GM18526 (cell line): Measurements from ENCODE around the gene ASPSCR1.

Experiments used
- POLR2A ChIP-seq: IDR thresholded peaks from 3 replicates; pipeline ENCODE4 v1.6.1; 2011; ENCODE audit not compliant: insufficient read length; ENCODE audit errors: extremely low read depth

ASPSCR1 gene

GRCh38 chr17:81980707-81981343 is 3.4 kb downstream of the ASPSCR1 start:
- TF ChIP-seq POLR2A = no peak

- TF ChIP-seq POLR2A = no peak
Observed at GRCh38 chr17:81983011-81983638, 5.7 kb downstream of the ASPSCR1 start.

- TF ChIP-seq POLR2A = no peak
Observed at GRCh38 chr17:81983639-81984373, 6.4 kb downstream of the ASPSCR1 start.

- TF ChIP-seq POLR2A = no peak
Observed at GRCh38 chr17:81984773-81985410, 7.5 kb downstream of the ASPSCR1 start.

- TF ChIP-seq POLR2A = no peak
Observed at GRCh38 chr17:81986606-81987005, 9.2 kb downstream of the ASPSCR1 start.

- TF ChIP-seq POLR2A = no peak
Observed at GRCh38 chr17:81987161-81987770, 9.8 kb downstream of the ASPSCR1 start.

- TF ChIP-seq POLR2A = no peak
Observed at GRCh38 chr17:81990836-81991683, 13.6 kb downstream of the ASPSCR1 start.

- TF ChIP-seq POLR2A = no peak
Observed at GRCh38 chr17:81991684-81992305, 14.4 kb downstream of the ASPSCR1 start.

- no peak for TF ChIP-seq POLR2A
Observed at GRCh38 chr17:81992306-81993102, 15.1 kb downstream of the ASPSCR1 start.

- no peak for TF ChIP-seq POLR2A
Observed at GRCh38 chr17:81993729-81994592, 16.5 kb downstream of the ASPSCR1 start.

GRCh38 chr17:81994593-81995462 is 17.4 kb downstream of the ASPSCR1 start:
- TF ChIP-seq POLR2A = no peak

- TF ChIP-seq POLR2A = no peak
Observed at GRCh38 chr17:81995463-81996231, 18.2 kb downstream of the ASPSCR1 start.
